ENCODE measurements around the gene DAZ1.
"Not testable (repeated sequence)": the region's sequence is repeated elsewhere in the genome, so short reads cannot be mapped to it uniquely, and the experiment has no call there.

The DAZ1 gene, protein sequence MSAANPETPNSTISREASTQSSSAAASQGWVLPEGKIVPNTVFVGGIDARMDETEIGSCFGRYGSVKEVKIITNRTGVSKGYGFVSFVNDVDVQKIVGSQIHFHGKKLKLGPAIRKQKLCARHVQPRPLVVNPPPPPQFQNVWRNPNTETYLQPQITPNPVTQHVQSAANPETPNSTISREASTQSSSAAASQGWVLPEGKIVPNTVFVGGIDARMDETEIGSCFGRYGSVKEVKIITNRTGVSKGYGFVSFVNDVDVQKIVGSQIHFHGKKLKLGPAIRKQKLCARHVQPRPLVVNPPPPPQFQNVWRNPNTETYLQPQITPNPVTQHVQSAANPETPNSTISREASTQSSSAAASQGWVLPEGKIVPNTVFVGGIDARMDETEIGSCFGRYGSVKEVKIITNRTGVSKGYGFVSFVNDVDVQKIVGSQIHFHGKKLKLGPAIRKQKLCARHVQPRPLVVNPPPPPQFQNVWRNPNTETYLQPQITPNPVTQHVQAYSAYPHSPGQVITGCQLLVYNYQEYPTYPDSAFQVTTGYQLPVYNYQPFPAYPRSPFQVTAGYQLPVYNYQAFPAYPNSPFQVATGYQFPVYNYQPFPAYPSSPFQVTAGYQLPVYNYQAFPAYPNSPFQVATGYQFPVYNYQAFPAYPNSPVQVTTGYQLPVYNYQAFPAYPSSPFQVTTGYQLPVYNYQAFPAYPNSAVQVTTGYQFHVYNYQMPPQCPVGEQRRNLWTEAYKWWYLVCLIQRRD

DNA sequence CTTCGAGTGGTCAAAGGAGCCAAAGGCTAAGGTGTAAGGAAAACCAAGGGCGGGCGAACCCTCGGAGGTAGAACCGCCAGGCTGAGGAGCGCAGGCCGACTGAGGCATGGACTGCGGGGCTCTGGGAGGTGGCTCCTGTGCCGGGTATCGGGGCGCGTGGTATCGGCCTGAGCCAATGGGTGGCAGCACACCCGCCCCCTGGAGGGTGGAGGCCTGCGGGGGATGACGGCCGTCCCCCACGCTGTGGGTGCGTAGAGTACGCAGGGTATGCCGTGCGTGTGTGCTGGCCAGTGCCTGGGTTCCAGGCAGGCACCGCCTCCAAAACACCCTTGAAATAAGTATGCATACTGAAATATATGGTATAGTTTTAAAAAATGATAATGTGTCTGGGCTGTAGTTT, at the start of gene DAZ1:
TSS of gene DAZ1 (minus strand) at position 101 of the 400 bp plus-strand sequence. CDS start 208 bp downstream, outside the sequence.
- H3K36me3 Mint-ChIP-seq (ENCODE audit: low read depth); H3K9me3 Mint-ChIP-seq; ATAC-seq; H3K4me1 Mint-ChIP-seq; DNase-seq; H3K4me3 Mint-ChIP-seq; H3K27ac Mint-ChIP-seq; H3K27me3 Mint-ChIP-seq: not testable (repeated sequence)

DNA sequence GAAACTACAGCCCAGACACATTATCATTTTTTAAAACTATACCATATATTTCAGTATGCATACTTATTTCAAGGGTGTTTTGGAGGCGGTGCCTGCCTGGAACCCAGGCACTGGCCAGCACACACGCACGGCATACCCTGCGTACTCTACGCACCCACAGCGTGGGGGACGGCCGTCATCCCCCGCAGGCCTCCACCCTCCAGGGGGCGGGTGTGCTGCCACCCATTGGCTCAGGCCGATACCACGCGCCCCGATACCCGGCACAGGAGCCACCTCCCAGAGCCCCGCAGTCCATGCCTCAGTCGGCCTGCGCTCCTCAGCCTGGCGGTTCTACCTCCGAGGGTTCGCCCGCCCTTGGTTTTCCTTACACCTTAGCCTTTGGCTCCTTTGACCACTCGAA, 20.4 kb upstream of the DAZ1 start, which contains the start of gene DAZ2:
TSS of gene DAZ2 (plus strand) at position 301 of the 400 bp plus-strand sequence. CDS start 208 bp downstream, outside the sequence.
- H3K36me3 Mint-ChIP-seq (ENCODE audit: low read depth); H3K4me1 Mint-ChIP-seq; H3K4me3 Mint-ChIP-seq; DNase-seq; H3K27ac Mint-ChIP-seq; ATAC-seq; H3K9me3 Mint-ChIP-seq; H3K27me3 Mint-ChIP-seq: not testable (repeated sequence)

DNA sequence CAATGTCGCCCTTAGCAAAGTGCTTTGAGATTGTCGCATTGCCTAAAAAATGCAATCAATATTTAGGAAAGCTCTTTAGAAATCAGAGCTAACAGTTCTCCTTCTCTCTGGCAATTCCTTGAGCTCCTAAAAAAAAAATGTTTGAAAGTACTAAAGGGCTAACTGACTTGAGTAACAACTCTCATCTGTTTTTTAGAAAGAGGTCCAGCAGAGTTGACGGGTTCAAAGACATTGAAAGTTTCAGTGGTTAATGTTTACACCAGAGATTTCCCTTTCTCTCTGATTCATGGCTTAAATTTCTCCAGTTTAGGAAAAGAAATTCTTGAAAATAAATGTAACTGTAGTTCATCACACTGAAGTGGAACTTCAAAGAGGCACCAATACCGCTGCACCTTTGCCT, 11.9 kb upstream of the DAZ1 start:
- H3K4me3 Mint-ChIP-seq; H3K36me3 Mint-ChIP-seq (ENCODE audit: low read depth); ATAC-seq; H3K27ac Mint-ChIP-seq; DNase-seq; H3K9me3 Mint-ChIP-seq; H3K27me3 Mint-ChIP-seq; H3K4me1 Mint-ChIP-seq: not testable (repeated sequence)

DNA sequence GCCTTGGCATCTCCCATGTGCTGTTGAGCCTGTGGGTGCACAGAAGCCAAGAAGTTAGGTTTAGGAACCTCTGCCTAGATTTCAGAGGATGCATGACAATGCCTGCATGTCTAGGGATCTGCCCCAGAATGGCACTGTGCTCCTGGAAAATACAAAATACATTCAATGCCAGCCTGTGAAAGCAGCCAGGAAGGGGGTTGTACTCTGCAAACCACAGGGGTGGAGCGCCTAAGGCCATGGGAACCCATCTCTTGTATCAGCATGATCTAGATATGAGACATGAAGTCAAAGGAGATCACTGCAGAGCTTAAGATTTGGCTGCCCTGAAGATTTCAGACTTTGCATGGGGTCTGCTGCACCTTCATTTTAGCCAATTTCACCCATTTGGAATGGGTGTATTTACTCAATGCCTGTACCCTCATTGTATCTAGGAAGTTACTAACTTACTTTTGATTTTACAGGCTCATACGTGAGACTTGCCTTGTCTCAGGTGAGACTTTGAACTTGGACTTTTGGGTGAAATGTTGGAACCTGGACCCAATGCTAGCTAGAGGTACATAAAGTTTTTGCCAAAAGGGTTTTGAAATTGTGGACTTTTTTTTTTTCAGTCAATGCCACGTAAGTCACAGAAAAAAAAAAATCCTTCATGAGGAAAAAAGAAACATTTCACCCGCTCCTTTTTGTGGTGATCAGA, 11.1 kb upstream of the DAZ1 start:
- H3K36me3 Mint-ChIP-seq (ENCODE audit: low read depth); DNase-seq; H3K4me3 Mint-ChIP-seq; ATAC-seq; H3K9me3 Mint-ChIP-seq; H3K27ac Mint-ChIP-seq; H3K4me1 Mint-ChIP-seq; H3K27me3 Mint-ChIP-seq: not testable (repeated sequence)

DNA sequence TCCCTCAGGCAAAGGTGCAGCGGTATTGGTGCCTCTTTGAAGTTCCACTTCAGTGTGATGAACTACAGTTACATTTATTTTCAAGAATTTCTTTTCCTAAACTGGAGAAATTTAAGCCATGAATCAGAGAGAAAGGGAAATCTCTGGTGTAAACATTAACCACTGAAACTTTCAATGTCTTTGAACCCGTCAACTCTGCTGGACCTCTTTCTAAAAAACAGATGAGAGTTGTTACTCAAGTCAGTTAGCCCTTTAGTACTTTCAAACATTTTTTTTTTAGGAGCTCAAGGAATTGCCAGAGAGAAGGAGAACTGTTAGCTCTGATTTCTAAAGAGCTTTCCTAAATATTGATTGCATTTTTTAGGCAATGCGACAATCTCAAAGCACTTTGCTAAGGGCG, 8.6 kb upstream of the DAZ1 start:
- H3K9me3 Mint-ChIP-seq; H3K27me3 Mint-ChIP-seq; H3K36me3 Mint-ChIP-seq (ENCODE audit: low read depth); H3K27ac Mint-ChIP-seq; ATAC-seq; H3K4me3 Mint-ChIP-seq; H3K4me1 Mint-ChIP-seq; DNase-seq: not testable (repeated sequence)
